GM21619 (cell line): ENCODE measurements around the gene CAMK2A.
A peak's percentile ranks its signal among the peaks of the same experiment; 100 is the strongest.

Source experiments
- ATAC-seq: cut with Tn5 transposase; IDR thresholded peaks from one replicate; pipeline ENCODE4 v1.9.1; 2021; ENCODE audit not compliant: unreplicated experiment

CAMK2A gene

DNA sequence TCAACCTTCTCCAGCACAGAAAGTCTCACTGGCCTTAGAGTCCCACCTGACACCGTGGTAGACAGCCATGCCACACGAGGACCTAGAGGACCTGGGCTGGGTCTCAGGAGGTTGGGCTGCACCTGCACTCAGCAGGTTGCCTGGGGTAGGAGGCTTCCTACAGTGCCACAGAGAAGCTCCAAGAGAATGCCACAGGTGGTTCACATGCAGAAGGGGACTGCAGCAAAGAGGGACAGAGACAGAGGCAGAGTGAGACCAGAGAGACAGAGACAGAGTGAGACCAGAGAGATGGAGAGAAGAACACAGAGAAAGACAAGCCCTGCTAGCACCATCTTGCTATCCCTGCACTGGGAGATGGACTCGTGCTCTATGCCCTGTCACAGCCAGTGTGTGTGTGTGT lies 5.7 kb downstream of the CAMK2A start:
- ATAC-seq = no peak

DNA sequence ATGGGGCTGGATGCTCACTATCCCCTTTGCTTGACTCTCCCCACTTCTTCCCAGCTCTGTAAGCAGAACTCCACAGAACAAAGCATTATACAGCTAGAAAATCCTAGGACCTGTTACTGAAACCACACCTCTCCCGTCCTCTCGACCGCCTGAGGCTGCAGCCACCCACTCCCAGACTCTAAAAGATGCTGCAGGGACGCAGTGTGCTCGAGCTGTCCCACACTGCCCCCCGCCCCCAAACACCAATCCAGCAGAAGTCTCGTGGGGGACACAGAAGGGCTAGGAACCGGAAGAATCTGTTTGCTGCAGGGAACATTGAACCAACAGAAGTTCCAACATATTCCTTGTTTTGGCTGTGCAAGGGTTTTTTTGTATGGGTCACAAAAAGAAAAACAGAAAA lies 7.6 kb downstream of the CAMK2A start:
- ATAC-seq = no peak

DNA sequence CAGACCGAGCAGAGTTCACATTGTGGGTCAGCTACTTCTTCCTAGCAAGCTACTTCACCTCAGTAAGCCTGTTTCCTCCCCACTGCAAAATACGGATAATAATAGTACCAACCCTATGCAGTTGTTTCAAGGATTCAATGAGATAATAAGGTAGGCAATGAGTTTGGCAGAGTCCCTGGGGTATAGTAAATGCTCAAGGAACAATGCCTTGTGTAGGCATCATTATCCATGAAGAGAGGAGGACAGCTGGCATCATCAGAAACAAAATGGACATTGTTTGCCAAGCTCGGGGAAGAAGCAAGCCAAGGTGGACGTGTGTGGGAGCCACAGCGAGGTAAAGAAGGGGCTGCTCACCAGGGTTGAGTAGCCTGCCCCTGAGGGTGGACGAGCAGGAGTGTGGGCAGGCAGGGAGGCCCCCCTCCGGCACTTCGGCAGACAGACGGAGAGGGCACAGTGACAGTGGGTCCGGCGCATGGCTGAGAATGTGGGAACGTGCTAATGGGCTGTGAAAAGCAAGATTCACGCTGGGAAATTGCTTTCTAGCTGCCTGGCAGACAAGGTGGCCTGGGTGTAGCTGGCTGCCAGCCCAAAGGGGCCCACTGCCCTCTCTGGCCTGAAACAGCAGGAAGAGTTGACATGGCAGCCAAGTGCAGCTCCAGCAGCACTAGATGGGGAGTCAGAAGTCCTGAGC lies 10.1 kb downstream of the CAMK2A start:
- no peak for ATAC-seq

DNA sequence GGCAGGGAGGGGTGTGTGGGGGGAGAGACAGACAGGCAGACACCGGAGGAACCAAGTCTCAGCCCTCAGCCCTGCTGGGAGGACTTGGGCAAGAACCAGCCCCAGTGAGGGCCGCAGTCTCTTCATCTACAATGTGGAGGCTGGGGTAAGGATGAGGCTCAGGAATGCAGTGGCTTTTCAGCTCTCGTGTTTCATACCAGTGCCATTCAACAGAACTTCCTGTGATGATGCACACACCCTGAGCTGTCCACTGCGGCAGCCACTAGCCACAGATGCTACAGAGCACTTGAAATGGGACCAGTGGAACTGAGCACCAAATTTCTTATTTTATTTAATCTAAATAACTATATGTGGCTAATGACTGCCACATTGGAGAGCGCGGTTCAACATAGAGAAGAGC lies 10.7 kb downstream of the CAMK2A start:
- ATAC-seq = no peak

DNA sequence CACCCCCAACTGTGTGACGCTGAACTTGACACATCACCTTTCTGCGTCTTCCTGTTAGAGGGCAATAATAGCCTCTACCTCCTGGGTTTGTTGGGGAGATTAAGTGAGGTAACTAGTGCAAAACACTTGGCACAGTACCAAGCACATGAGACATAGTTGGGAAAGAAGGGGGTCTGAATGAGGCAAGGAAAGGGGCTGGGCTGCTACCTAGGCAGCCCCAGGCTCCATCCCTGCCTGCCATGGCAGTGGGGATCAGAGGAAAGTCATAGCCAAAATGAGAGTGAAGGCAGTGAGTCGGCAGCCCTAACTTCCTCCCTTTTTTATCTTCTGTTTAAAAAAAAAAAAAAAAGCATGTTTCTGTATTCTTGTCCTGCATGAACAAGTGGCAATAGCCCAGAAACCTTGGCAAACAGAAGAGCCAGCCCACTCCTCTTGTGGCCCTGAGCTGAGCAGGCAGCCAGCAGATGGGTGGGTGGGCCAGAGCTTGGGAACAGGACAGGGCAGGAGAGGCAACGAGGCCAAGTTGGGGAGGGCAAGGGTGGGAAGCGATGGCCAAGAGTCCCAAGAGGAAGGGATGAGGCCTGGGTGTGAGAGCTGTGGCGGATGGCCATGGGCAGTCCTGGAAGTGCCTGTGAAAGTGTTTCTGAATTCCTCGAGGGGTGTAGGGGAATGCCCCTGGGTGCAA lies 11.4 kb downstream of the CAMK2A start:
- ATAC-seq = no peak

DNA sequence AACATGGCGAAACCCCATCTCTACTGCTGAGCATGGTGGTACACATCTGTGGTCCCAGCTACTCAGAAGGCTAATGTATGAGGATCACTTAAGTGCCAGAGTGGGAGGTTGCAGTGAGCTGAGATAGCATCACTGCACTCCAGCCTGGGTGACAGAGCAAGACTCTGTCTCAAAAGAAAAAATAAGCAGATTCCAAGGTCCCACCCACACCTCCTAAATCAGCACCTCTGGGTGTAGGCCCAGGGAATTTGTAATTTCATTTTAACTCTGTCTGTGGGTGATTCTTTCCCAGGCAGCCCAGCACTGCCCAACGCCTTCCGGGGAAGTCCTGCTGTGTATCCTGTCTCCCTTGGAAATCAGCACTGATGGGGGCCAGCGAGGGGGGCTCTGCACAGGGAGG lies 12.5 kb downstream of the CAMK2A start:
- ATAC-seq = no peak

DNA sequence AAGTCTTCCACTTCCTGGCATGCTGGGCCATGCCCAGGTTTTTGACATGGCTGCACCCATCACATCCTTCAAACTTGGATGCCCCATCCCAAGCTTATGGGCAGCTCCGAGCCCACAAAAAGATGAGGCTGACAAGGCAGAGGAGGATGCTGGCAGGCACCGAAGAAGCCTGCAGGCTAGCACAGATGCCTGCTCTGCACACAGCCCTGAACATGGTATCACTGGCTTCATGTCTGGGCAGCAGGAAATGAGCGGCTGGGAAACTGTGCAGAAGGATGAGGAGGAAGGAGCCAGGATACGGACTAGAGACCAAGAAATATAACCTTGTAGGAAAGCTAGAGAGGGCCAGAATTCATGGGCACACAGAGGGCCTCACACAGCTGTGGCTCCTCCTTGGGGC lies 14.8 kb downstream of the CAMK2A start:
- no peak for ATAC-seq

DNA sequence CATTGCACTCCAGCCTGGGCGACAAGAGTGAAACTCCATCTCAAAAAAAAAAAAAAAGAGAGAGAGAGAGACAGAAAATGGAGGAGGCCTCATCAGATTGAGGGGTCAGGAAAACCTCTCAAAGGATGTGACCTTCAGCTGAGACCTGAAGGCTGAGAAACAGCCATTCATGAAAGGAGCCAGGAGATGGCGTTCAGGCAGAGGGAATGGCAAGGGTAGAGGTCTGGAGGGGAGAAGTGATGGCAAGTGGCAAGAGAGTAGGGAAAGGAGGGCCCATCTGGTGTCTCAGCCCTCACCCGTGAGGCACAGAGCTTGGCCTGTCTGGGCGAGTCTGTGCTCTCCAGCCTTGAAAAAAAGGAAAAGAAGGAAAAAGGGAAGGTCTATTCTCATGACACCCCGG lies 17.0 kb downstream of the CAMK2A start:
- no peak for ATAC-seq

DNA sequence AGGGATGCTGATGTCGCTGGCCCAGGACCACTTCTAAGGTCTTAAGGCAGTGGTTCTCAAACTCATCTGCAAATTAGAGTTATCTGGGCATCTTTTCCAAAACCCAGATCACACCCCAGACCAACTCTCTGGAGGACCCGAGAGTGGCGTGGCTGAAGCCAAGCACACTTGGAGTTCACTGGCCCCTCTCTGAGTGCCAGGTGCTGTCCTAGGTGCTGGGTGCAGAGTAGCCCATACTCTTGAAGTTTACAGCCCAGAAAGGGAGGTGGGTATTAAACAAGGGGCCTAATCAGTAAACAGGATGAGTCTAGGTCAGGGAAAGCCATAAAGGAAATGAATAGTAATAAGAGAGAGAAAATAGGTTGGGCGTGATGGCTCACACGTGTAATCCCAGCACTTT lies 17.6 kb downstream of the CAMK2A start:
- no peak for ATAC-seq

DNA sequence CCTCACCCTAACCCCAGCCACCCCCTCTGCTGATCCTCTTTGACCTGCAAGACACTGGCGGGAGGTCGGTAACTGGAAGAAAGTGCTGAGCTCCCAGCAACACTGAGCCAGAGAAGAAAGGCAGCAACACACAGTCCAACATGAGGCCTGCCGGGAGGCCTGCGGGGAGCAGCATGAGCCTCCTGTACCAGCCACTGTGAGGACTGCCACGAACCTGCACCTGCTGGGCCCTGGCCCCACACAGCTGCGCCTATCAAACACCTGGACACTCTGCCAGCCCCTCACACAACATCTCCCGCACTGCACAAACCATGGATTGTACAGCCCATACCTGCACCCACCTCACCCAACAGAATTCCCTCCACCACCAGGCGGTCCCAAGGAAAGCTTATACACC lies 18.3 kb downstream of the CAMK2A start:
- ATAC-seq = no peak

DNA sequence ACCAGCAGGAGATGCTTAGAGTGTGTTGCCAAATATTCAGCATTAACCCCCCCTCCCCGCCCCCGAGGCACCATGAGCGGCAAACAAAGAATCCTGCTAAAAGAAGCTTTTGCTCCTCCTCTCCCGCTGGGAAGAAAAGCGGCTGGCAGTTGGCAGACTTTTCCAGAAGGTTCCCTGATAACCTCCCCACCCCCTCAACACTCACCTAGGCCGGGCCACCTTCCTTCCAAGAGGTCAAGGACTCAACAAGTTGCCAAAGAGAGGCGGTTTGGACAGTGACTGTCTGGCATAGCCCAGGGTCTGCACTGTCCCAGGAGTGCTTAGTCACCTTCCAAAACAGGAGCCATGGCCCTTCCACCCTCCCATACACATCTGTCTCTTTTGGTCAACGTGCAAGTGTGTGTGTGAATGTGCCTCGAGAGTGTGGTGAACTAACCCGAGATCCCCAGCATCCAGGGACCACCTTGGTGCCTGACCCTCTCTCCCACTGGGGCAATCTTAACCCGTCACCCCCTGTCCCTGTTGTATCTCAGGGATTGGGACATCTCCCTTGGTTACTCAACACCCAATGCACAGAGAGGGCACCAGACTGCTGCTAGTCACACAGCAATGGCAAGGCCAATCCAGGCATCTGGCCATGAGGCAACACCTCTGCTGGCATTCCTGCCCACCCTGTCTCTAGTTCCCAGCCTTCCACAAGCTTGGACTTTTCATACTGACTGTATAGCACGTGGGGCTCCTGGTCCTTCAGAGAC lies 18.9 kb downstream of the CAMK2A start:
- ATAC-seq = no peak

DNA sequence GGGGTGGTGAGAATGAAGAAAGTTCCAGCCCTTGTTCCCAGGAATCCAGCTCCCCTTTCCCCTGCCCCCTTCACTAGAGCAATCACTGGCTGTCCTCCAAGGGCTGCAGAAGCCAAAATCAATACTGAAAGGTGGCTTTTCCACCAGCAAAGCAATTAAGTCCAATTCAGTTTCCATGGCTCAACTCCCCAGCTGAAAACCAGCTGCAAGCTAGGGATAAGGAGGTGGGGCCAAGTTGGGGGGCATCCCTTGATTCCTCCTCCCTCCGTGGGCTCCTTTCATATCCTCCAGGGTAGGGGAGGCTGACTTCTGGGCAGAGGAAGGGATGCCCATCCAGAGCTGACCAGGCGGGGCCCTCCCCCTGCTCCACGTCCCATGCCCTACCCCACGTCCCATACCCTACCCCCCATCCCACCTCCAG lies 22.7 kb downstream of the CAMK2A start:
- no peak for ATAC-seq

DNA sequence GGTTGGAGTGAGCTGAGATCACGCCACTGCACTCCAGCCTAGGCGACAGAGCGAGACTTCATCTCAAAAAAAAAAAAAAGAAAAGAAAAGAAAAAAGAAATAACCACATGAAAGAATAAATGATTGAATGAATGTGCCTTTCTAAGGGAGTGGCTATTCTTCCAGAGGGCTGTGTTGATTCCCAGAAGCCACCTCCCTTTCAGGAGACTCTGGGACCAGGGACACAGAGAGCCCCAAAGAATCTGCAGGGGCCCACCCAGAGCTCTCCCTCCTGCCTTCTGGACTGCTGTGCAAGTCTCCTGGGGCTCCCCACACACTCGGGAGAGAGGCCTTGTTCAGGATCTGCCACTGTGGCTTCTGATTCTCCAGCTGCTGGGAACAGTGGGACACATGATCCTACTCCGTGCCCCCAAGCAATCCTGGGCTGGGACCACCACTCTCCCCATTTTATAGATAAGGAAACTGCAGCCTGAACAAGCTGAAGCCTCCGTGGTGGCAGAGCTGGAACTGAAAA lies 23.6 kb downstream of the CAMK2A start:
- no peak for ATAC-seq

DNA sequence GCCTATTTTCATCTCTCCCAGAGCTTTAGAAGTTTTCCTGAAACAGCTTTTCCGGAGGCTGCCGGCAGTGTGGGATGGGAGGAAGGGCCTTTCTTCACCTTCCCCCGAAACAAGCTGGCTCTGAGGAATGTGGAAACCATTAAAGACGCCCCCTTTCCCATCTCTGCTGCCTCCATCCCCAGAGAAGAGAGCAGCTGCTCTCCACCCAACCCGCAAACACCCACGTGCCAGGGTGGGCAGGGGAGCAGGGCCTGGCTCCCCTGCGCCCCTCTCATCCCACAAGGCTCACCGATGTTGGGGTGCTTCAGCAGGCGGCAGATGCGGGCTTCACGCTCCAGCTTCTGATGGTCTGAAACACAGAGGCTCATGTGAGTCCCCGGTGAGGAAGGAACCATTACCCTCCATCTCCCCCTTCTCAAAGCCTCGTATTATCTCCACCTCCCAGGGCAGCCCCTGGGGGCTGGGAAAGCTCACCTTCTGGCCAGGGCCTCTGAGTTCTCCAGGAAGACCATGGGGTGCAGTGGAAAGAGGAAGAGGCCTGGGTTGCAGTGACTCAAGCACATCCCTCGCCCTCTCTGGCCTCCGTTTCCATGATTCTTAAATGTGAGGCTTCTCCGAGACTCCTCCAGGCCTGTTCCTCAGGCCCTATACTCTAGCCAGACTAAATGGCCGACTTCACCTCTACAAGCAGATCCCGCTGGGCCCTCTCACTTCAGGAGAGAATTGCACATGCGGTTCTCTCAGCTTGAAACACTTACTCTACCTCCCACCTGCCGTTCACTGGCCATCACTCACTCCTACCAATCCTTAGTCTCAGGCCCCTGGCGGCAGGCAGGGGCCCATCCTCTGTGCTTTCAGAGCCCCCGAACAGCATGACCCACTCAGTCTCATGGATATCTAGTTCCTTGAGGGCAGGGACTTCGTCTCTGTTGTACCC lies 24.6 kb downstream of the CAMK2A start:
- ATAC-seq = no peak

DNA sequence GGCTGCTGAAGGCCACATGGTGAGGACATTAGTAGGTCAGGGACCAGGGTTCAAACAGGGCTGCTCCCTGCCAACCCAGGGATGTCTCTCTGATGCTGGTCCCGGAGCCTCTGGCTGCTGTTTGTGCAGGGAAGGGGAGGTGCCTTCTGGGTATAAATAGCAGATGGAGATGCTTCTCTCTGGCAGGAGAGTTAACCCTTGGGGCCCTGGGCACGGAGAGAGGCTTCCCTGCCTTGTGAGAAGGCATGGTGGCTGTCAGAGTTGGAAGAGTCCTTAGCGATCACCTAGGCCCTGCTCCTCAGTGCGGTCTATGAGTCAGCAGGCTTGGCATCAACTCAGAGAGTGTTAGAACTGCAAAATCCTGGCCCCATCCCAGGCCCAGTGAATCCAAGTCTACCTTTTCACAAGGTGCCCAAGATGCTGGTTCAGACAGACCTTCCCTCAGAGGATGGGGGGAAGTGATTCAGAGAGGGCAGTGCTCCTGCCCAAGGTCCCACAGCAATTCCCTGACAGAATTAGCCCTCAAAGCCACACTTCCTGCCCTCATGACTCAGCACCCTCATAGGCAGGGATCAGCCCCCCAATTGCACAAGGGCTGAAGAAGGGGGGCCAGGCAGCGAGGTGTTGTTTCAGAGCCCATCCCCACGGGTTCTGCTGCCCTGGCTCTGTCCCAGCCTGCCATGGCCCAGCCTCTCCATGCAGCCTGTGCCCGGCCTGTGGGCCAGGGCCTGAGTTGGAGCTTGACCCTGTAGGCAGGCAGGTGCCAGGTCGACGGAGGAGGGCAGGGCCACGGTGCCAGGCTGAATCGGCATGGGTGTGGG lies 25.6 kb downstream of the CAMK2A start:
- no peak for ATAC-seq

DNA sequence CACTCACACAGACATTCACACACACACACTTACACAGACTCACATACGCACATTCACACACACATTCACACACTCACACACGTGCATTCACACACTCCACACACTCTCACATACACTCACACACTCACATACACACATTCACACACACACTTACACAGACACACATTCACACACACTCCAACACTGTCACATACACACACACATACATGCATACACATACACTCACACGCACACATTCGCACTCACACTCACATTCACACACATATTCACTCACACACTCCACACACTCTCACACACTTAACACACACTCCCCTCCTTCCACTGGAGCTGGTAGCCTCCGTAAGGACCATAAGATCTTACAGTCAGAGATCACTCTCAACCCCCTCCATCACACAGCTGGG lies 26.2 kb downstream of the CAMK2A start:
- no peak for ATAC-seq

DNA sequence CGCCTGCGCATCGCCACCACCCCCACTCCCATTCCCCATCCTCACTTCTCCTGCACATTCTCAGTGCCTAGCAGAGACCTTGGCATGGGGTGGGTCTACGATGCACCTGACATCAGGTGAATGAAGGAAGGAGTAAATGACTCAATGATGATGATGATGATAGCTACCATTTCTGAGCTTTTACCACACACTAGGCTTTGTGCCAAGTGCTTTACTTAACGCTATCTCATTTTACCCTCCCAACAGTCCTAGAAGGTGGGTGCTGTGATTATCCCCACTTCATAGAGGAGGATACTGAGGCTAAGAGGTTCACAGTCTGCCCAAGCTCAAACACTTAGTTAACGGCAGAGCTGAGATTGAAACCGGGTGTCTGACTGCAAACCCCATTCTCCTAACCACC lies 27.1 kb downstream of the CAMK2A start:
- ATAC-seq = no peak

DNA sequence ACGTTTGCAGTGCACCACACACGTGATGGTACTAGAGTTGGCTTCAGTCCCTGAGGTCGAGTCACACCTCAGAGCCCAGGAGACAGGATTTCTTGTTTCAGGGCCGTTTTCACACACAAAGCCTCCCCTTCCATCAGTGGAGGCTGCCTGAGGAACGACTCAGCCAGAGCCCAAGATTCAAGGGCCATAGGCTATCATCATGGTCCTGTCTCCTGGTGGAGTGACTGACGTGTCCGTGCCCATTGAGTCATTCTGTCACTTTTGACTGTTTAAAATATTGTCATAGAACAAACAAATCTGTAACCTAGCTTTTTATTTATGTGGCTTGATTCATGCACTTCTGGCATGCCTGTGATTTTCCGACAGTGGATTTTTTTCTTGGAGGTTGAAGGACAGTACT lies 28.3 kb downstream of the CAMK2A start:
- ATAC-seq = no peak

DNA sequence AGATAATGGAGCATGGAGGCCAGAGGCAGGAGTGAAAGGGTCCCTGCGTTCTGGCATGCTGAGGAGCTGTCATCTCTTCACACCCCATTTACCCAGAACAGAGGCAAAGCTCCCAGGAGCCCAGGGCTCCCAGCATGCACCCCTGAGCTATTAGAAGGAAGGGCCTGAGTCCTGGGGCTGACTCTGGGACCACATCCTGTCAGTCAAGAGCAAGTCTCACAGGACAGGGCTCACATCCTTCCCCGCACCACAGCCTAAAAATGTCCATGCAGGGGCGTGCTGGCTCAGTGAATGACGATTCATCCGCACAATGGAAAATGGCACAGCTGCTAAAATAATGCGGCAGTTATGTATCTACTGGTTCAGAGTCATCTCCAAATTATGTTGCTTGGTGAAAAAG lies 31.4 kb downstream of the CAMK2A start:
- peak; percentile 72 for ATAC-seq

DNA sequence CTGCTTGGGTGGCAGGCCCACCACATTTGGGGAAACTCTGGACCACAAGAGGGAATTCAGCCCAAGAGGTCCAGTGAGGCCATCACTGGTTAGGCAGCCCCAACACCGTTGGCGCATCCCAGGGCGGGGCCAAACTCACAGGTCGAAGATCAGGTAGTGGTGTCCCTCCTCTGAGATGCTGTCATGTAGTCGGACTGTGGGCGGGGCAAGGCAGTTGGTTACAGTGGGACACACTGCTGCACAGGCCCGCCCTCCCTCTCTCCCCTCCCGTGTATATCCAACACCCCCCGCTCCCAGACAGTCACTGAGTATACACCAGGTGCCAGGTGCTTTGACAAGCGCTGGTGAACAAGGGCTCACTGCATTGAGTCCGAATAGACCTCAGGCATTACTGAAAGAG lies 32.1 kb downstream of the CAMK2A start:
- no peak for ATAC-seq
